GM23248 (cell line): ENCODE data around the gene MACROD2. TPM values are rescaled to one million over a fixed set of nuclear protein-coding genes. Genes with fewer than 3 reads are reported as not detected.

ENCODE experiments used
- DNase-seq: peaks from one replicate; pipeline ENCODE4 v3.0.0-alpha.2; 2015
- H2AFZ ChIP-seq: fragments of 200-600 bp; sonication (generic); 2 replicates; pipeline ENCODE4 v1.6.1; 2016; ENCODE audit warnings: antibody characterized with exemption
- H3F3A ChIP-seq: fragments of 200-600 bp; sonication (generic); 2 replicates; pipeline ENCODE4 v1.6.1; 2016; ENCODE audit warnings: mild to moderate bottlenecking, antibody characterized with exemption, mixed run types; ENCODE audit not compliant: insufficient read depth
- H3K27ac ChIP-seq: fragments of 200-600 bp; sonication (generic); 2 replicates; pipeline ENCODE4 v1.5.1; 2016; ENCODE audit warnings: mild to moderate bottlenecking
- H3K27me3 ChIP-seq: fragments of 200-600 bp; sonication (generic); replicated peaks from 2 replicates; pipeline ENCODE4 v1.6.1; 2016; ENCODE audit warnings: mild to moderate bottlenecking; ENCODE audit not compliant: insufficient read depth
- H3K36me3 ChIP-seq: fragments of 200-600 bp; sonication (generic); 2 replicates; pipeline ENCODE4 v1.6.1; 2016; ENCODE audit warnings: low read depth, mild to moderate bottlenecking
- H3K4me1 ChIP-seq: fragments of 200-600 bp; sonication (generic); 2 replicates; pipeline ENCODE4 v1.6.1; 2016; ENCODE audit warnings: mild to moderate bottlenecking; ENCODE audit not compliant: insufficient read depth
- H3K4me2 ChIP-seq: fragments of 200-600 bp; sonication (generic); one replicate; pipeline ENCODE4 v1.6.1; 2016; ENCODE audit warnings: mild to moderate bottlenecking; ENCODE audit not compliant: unreplicated experiment
- H3K4me3 ChIP-seq: fragments of 200-600 bp; sonication (generic); 2 replicates; pipeline ENCODE4 v1.5.1; 2016; ENCODE audit warnings: mild to moderate bottlenecking
- H3K79me2 ChIP-seq: fragments of 200-600 bp; sonication (generic); 2 replicates; pipeline ENCODE4 v1.6.1; 2016; ENCODE audit warnings: mild to moderate bottlenecking; ENCODE audit not compliant: insufficient read depth
- H3K9ac ChIP-seq: fragments of 200-600 bp; sonication (generic); 2 replicates; pipeline ENCODE4 v1.6.1; 2016; ENCODE audit warnings: mild to moderate bottlenecking
- H3K9me2 ChIP-seq: fragments of 200-600 bp; sonication (generic); 2 replicates; pipeline ENCODE4 v1.6.1; 2016; ENCODE audit warnings: mixed run types, mild to moderate bottlenecking, moderate library complexity; ENCODE audit not compliant: insufficient read depth
- H3K9me3 ChIP-seq: fragments of 200-600 bp; sonication (generic); one replicate; pipeline ENCODE4 v1.6.1; 2017; ENCODE audit warnings: low read depth
- H4K20me1 ChIP-seq: fragments of 200-600 bp; sonication (generic); 2 replicates; pipeline ENCODE4 v1.6.0; 2016; ENCODE audit not compliant: insufficient read depth
- EZH2 ChIP-seq: fragments of 200-600 bp; sonication (generic); IDR thresholded peaks from 2 replicates; pipeline ENCODE4 v1.6.1; 2018; ENCODE audit warnings: antibody characterized with exemption, mild to moderate bottlenecking; ENCODE audit not compliant: insufficient read depth, poor library complexity, severe bottlenecking
- EZH2phosphoT487 ChIP-seq: fragments of 200-600 bp; sonication (generic); IDR thresholded peaks from 2 replicates; pipeline ENCODE4 v1.6.1; 2018; ENCODE audit warnings: antibody characterized with exemption, moderate library complexity, mild to moderate bottlenecking, low read depth; ENCODE audit not compliant: insufficient read depth
- WGBS, 2 experiments: methylation state at CpG; one replicate each; pipeline ENCODE4 v1.1.6; 2015 to 2017; ENCODE audit warnings: low lambda C conversion rate in 2 of 2, low coverage in 1 of 2; ENCODE audit errors: missing lambda C conversion rate in 2 of 2; 5-methylcytosine and 5-hydroxymethylcytosine counted together
- in situ Hi-C: fragments of 300-500 bp; cut with MboI; formaldehyde crosslinking; loops from 2 replicates; pipeline ENCODE4 v1.15.0; 2020
- polyA plus RNA-seq: library from polyadenylated mRNA; unstranded; fragments of >200 nt; fragmentation: Nextera tagmentation; extraction: Ambion mirVana; gene quantifications from 2 replicates; pipeline ENCODE4 v1.2.1, GENCODE V29; 2016
- total RNA-seq: library from RNA; depleted of rRNA; stranded (reverse); fragments of >200 nt; shearing (Covaris generic); gene quantifications from 2 replicates; pipeline ENCODE4 v1.2.3, GENCODE V29; 2014

MACROD2 gene
- total and polyA plus RNA-seq, 2 experiments from 2014 or later, result 1.1 to 3.1 TPM

GRCh38 chr20:14956026-14956425 is 960.7 kb downstream of the MACROD2 start:
- Histone ChIP-seq H3K4me3 (no peak overlapping the region), H3K9me3 (no peaks in the 10 kb centered on the region), H3K79me2 (no peaks in the 10 kb centered on the region), H3F3A (peaks cover 14% of the 10 kb centered on the region; the same call in 1 of the 2 replicates), H3K36me3 (no peaks in the 10 kb centered on the region), H3K4me1 (peaks cover 17% of the 10 kb centered on the region), H3K27me3 (no peaks in the 10 kb centered on the region), H3K4me2 (no peak overlapping the region), H3K9me2 (no peaks in the 10 kb centered on the region), H3K27ac (no peak overlapping the region), H3K9ac (no peak overlapping the region), H4K20me1 (no peaks in the 10 kb centered on the region), H2AFZ (no peak overlapping the region)
- 59 to 60% methylated on average over 3 of the region's 3 CpGs for WGBS, 2 experiments
- in situ Hi-C loops, result no loop called here
- no peak for DNase-seq
- TF ChIP-seq EZH2 (no peak), EZH2phosphoT487 (no peak)

DNA sequence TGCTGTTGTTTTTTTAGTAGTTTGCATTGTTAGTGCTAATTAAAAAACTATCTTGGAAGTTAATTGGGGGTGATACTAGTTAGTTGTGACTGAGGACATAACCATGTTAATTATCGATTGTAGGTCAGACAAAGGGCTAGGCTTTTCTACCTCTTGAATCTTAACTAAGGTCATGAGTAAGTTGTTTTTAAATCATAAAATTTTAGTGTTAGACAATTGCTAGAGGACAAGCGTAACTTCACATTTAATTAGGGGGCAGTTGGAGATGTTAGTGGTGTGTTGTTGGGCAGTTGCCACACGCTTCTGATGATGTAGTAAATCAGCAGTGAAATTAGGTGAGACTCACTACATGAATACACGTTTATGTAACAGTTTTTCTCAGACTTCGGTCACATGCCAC is 961.2 kb downstream of the MACROD2 start:
- H3K4me2 ChIP-seq, result no peak overlapping the region
- H2AFZ ChIP-seq, result no peak overlapping the region
- peaks cover 9% of the 10 kb centered on the region; the same call in 1 of the 2 replicates for H3F3A ChIP-seq
- no peak overlapping the region for H3K9ac ChIP-seq
- DNase-seq, result no peak
- peaks cover 14% of the 10 kb centered on the region for H3K4me1 ChIP-seq
- in situ Hi-C loops, result no loop called here
- no peak overlapping the region for H3K27ac ChIP-seq
- H3K27me3 ChIP-seq, result no peaks in the 10 kb centered on the region
- H3K9me2 ChIP-seq, result no peaks in the 10 kb centered on the region
- H3K79me2 ChIP-seq, result no peaks in the 10 kb centered on the region
- no peak overlapping the region for H3K4me3 ChIP-seq
- no peaks in the 10 kb centered on the region for H4K20me1 ChIP-seq
- 92 to 96% methylated on average over 5 of the region's 5 CpGs for WGBS, 2 experiments
- no peaks in the 10 kb centered on the region for H3K9me3 ChIP-seq
- H3K36me3 ChIP-seq, result no peaks in the 10 kb centered on the region
- TF ChIP-seq EZH2phosphoT487 (no peak), EZH2 (no peak)

DNA sequence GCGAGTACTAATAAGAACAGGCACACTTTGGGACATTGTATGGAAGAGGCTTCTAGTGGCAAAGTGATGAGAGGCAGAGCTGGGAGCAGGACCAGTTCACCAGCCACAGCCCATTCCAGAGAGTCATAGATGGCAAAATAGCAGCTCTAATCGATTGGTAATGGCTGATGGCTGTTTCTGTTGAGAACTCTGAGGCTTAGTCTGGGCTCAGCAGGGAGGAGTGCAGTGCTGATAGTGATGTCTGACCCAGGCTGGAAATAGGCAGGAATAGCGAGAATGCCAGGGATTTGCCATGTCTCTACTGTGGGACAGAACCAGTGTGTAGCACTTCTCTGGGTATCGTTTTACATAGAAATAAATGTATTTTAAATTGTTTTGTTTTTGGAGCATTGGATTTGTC is 962.1 kb downstream of the MACROD2 start:
- 87 to 89% methylated on average over 4 of the region's 4 CpGs for WGBS, 2 experiments
- no peak overlapping the region for H2AFZ ChIP-seq

DNA sequence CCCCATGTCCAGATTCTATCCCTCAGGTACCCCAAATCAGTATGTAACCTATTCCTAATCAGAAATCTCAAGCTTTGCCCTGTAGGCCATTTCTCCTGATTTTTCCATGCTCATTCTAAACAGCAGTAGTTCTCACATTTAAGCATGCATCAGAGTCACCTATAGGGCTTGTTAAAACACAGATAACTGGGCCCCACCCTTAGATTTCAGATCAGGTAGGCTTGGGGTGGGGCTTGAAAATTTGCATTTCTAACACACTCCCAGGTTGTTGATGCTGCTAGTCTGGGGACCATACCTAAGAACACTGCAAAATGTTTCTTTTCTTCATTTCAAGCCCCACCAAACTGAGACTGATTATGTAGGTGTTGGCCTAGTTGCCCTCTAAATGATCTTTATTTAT is 963.3 kb downstream of the MACROD2 start:
- H3F3A ChIP-seq, result 0 out of 2 replicates have a peak, but pooled peaks cover 8% of the 10 kb centered on the region
- no peaks in the 10 kb centered on the region for H3K36me3 ChIP-seq
- H2AFZ ChIP-seq, result no peak overlapping the region
- H3K9me3 ChIP-seq, result no peaks in the 10 kb centered on the region
- no peak overlapping the region for H3K4me3 ChIP-seq
- H3K79me2 ChIP-seq, result no peaks in the 10 kb centered on the region
- H3K9ac ChIP-seq, result no peak overlapping the region
- H3K27ac ChIP-seq, result no peak overlapping the region
- DNase-seq, result no peak
- no peaks in the 10 kb centered on the region for H3K9me2 ChIP-seq
- no peak overlapping the region for H3K4me2 ChIP-seq
- H3K27me3 ChIP-seq, result no peaks in the 10 kb centered on the region
- peaks cover 11% of the 10 kb centered on the region for H3K4me1 ChIP-seq
- H4K20me1 ChIP-seq, result no peaks in the 10 kb centered on the region
- in situ Hi-C loops, result no loop called here
- TF ChIP-seq EZH2, result no peak
- no peak for TF ChIP-seq EZH2phosphoT487

More for the DNA sequence above, 962.1 kb downstream of the MACROD2 start:
- H3K27me3 ChIP-seq, result no peaks in the 10 kb centered on the region
- H3K79me2 ChIP-seq, result no peaks in the 10 kb centered on the region
- no peaks in the 10 kb centered on the region for H3K9me3 ChIP-seq
- no peak overlapping the region for H3K4me2 ChIP-seq
- 0 out of 2 replicates have a peak, but pooled peaks cover 1% of the 10 kb centered on the region for H3F3A ChIP-seq
- in situ Hi-C loops, result no loop called here
- H4K20me1 ChIP-seq, result no peaks in the 10 kb centered on the region
- H3K9me2 ChIP-seq, result no peaks in the 10 kb centered on the region
- H3K4me3 ChIP-seq, result no peak overlapping the region
- no peak overlapping the region for H3K27ac ChIP-seq
- peaks cover 5% of the 10 kb centered on the region for H3K4me1 ChIP-seq
- DNase-seq, result no peak
- no peaks in the 10 kb centered on the region for H3K36me3 ChIP-seq
- TF ChIP-seq EZH2 (no peak), EZH2phosphoT487 (no peak)
- no peak overlapping the region for H3K9ac ChIP-seq
